Activated CD8-positive, alpha-beta memory T cell treated with anti-CD3 and anti-CD28 coated beads, Interleukin-2, amount 10 ng/mL, durations not matched to agents 7 days and 5 days (primary cell): ENCODE measurements around the gene LIPM. TPM values are rescaled to one million over a fixed set of nuclear protein-coding genes. Genes with fewer than 3 reads are reported as not detected.

Experiments used
- ATAC-seq: fragments of 150-1000 bp; cut with Tn5 transposase; one replicate; pipeline ENCODE4 v1.10.0; 2021; ENCODE audit warnings: moderate library complexity
- CTCF ChIA-PET: fragments of 350-600 bp; sonication (Branson Sonifier 250); formaldehyde crosslinking; loops from one replicate; lab custom pipeline; 2021; ENCODE audit warnings: antibody characterized with exemption; lab: Charles Lee
- DNase-seq: peaks from one replicate; pipeline ENCODE4 v3.0.0-alpha.2; 2020
- H3K27ac Mint-ChIP-seq: one replicate; pipeline ENCODE4 v1.8.0; 2021; ENCODE audit warnings: mild to moderate bottlenecking, mixed read lengths
- H3K27me3 Mint-ChIP-seq: one replicate; pipeline ENCODE4 v1.8.0; 2021; ENCODE audit warnings: mixed read lengths
- H3K36me3 Mint-ChIP-seq: one replicate; pipeline ENCODE4 v1.8.0; 2021; ENCODE audit warnings: mild to moderate bottlenecking, mixed read lengths
- H3K4me1 Mint-ChIP-seq: one replicate; pipeline ENCODE4 v1.8.0; 2021; ENCODE audit warnings: mixed read lengths
- H3K4me3 Mint-ChIP-seq: one replicate; pipeline ENCODE4 v1.8.0; 2021; ENCODE audit warnings: mild to moderate bottlenecking, moderate library complexity, mixed read lengths
- H3K9me3 Mint-ChIP-seq: one replicate; pipeline ENCODE4 v1.8.0; 2022; ENCODE audit warnings: low read depth, mixed read lengths
- total RNA-seq, 2 experiments: library from RNA; stranded (reverse); gene quantifications; one replicate each; pipeline ENCODE4 v1.2.3, GENCODE V29; 2021

Gene LIPM
- total RNA-seq, 2 experiments from 2014 or later: not detected

DNA sequence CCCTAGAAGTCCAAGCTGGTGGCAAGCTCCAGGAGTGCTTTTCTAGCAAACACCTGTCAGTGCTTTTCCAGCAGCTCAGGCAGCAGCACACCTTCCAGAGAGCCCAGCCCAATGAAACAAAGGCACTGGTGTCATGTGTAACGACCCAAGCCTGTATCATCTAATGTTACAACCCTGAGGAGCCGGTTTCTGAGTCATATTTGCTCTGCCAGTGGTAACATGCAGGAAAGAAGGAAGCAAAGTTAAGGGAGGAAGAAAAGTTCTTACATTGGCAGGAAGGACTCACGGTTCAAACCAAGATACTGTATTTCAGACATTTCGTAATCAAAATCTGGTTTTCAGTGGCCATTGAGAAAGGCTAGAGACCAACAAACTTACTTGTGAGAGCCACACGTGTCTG is 49.2 kb downstream of the LIPM start, which contains the start of gene ANKRD22:
TSS of gene ANKRD22 (minus strand) at position 139 of the 400 bp plus-strand sequence. CDS start 237 bp downstream, outside the sequence.
- no peak within 1 kb of the TSS for H3K27ac Mint-ChIP-seq
- CTCF ChIA-PET: interaction anchor here (1.2 to 4.9 kb wide), 2 partner anchors 11 to 16 kb away, joined by 3 to 24 read pairs; no protein-coding TSS in a partner anchor
- no peak for ATAC-seq

DNA sequence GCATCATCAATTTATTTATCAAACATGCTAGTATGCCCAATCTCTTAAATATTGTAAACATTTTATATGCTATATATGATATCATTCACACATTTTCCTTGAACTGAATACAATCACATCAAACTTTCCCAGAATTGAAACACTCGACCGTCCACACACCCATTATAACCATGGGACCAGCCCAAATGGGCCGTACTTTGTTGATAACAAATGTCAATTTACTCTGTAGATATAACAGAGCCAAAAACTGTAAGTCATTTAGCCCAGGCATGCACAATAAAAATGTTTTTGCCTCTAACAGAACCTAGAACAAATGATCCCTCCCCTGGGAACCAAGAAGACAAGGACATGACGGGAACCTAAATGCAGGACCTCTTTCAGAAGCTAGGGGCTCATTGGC is 49.8 kb downstream of the LIPM start:
- DNase-seq (no peak), ATAC-seq (no peak)
- CTCF ChIA-PET: interaction anchor here (1.2 to 4.9 kb wide), 3 partner anchors 11 to 17 kb away, joined by 3 to 24 read pairs (median 3); no protein-coding TSS in a partner anchor
- no peaks in the 10 kb centered on the region for H3K9me3 Mint-ChIP-seq
- H3K4me1 Mint-ChIP-seq: peaks cover 35% of the 10 kb centered on the region
- H3K4me3 Mint-ChIP-seq: no peak overlapping the region
- H3K27ac Mint-ChIP-seq: no peak overlapping the region
- H3K27me3 Mint-ChIP-seq: no peaks in the 10 kb centered on the region
- peaks cover 2% of the 10 kb centered on the region for H3K36me3 Mint-ChIP-seq

More for the DNA sequence above, 49.2 kb downstream of the LIPM start, which contains the start of gene ANKRD22:
- no peak for DNase-seq
- Mint-ChIP-seq H3K9me3 (no peaks in the 10 kb centered on the region), H3K27me3 (no peaks in the 10 kb centered on the region), H3K4me1 (peaks cover 35% of the 10 kb centered on the region), H3K4me3 (no peak within 1 kb of the TSS), H3K36me3 (peaks cover 4% of the 10 kb centered on the region)

- H3K36me3 Mint-ChIP-seq: peaks cover 1% of the 10 kb centered on the region
- H3K27me3 Mint-ChIP-seq: no peaks in the 10 kb centered on the region
- no peak for DNase-seq
- ATAC-seq: no peak
- H3K4me3 Mint-ChIP-seq: no peak overlapping the region
- CTCF ChIA-PET: interaction anchor here (1.6 to 4.9 kb wide), 3 partner anchors 13 to 79 kb away, joined by 3 to 24 read pairs (median 7); no protein-coding TSS in a partner anchor
- peaks cover 29% of the 10 kb centered on the region for H3K4me1 Mint-ChIP-seq
- no peak overlapping the region for H3K27ac Mint-ChIP-seq
- H3K9me3 Mint-ChIP-seq: no peaks in the 10 kb centered on the region
Measured at GRCh38 chr10:88853155-88853881, 50.8 kb downstream of the LIPM start.

DNA sequence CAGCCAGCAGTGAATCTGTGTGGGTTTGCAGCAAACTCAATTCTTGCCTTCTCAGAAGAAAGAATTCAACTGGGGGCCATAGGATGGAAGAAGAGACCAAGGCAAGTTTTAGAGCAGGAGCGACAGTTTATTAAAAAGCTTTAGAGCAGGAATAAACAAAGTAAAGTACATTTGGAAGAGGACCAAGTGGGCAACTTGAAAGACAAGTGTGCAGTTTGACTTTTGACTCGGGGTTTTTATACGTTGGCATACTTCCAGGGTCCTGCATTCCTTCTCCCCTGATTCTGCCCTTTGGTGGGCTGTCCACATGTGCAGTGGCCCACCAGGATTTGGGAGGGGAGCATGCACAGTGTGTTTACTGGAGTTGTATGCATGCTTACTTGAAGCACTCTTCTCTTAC is 52.2 kb downstream of the LIPM start:
- DNase-seq (no peak), ATAC-seq (no peak)
- no peaks in the 10 kb centered on the region for H3K36me3 Mint-ChIP-seq
- no peak overlapping the region for H3K27ac Mint-ChIP-seq
- H3K4me1 Mint-ChIP-seq: peaks cover 26% of the 10 kb centered on the region
- no peaks in the 10 kb centered on the region for H3K27me3 Mint-ChIP-seq
- CTCF ChIA-PET: interaction anchor here (1.7 to 4.9 kb wide), 3 partner anchors 12 to 78 kb away, joined by 3 to 24 read pairs (median 7); no protein-coding TSS in a partner anchor
- H3K4me3 Mint-ChIP-seq: no peak overlapping the region
- no peaks in the 10 kb centered on the region for H3K9me3 Mint-ChIP-seq

DNA sequence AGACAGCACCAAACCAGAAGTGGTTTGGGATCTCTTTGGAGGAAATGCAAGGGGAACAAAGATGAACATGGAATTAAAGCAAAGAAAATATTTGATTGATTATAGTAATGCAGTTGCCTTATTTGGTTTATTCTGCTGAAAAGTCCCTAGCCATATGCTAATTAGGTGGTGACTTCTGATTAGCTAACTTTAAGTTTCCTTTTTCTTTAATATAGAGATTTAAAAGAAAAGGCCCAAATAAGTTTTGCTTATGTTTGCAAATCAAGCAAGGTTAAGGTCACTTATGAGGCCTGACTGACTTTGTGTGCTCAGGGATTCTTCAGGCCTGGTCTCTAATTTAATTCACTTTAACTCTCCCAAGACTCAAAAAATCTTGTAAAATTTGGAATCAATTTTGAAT is 55.3 kb downstream of the LIPM start:
- no peaks in the 10 kb centered on the region for H3K9me3 Mint-ChIP-seq
- DNase-seq (no peak), ATAC-seq (no peak)
- CTCF ChIA-PET: no interaction called here
- peaks cover 24% of the 10 kb centered on the region for H3K4me1 Mint-ChIP-seq
- no peak overlapping the region for H3K4me3 Mint-ChIP-seq
- H3K27ac Mint-ChIP-seq: no peak overlapping the region
- no peaks in the 10 kb centered on the region for H3K36me3 Mint-ChIP-seq
- no peaks in the 10 kb centered on the region for H3K27me3 Mint-ChIP-seq

DNA sequence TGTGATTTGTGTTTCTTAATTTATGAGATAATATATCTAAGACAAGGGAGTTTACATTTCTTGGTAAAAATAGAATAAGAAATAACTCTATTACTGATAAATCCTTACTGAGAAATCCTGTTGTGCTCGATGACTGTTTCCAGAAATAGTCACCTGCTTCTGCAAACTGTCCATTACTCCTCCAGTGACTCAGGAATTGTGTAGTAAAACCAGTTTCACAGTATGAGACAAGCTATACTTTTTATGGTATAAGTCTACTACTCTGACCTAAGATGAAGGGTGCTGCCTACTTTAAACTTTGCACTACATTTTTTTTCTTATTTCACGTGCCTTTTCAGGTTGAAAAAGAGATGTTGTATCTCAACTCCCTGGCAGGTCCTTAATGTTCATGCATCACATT is 56.0 kb downstream of the LIPM start:
- H3K27me3 Mint-ChIP-seq: peaks cover 5% of the 10 kb centered on the region
- no peak overlapping the region for H3K4me3 Mint-ChIP-seq
- no peaks in the 10 kb centered on the region for H3K36me3 Mint-ChIP-seq
- CTCF ChIA-PET: no interaction called here
- H3K9me3 Mint-ChIP-seq: no peaks in the 10 kb centered on the region
- peaks cover 21% of the 10 kb centered on the region for H3K4me1 Mint-ChIP-seq
- ATAC-seq (no peak), DNase-seq (no peak)
- H3K27ac Mint-ChIP-seq: no peak overlapping the region

GRCh38 chr10:88861036-88861435 is 58.5 kb downstream of the LIPM start:
- Mint-ChIP-seq H3K9me3 (no peaks in the 10 kb centered on the region), H3K36me3 (no peaks in the 10 kb centered on the region), H3K27me3 (peaks cover 5% of the 10 kb centered on the region), H3K4me3 (no peak overlapping the region), H3K4me1 (peaks cover 18% of the 10 kb centered on the region), H3K27ac (no peak overlapping the region)
- CTCF ChIA-PET: interaction anchor here (1.1 kb wide), 1 partner anchor 25 kb away, joined by 5 read pairs; no protein-coding TSS in a partner anchor
- DNase-seq (no peak), ATAC-seq (no peak)

GRCh38 chr10:88865281-88865876 is 62.8 kb downstream of the LIPM start:
- no peak overlapping the region for H3K4me3 Mint-ChIP-seq
- H3K36me3 Mint-ChIP-seq: no peaks in the 10 kb centered on the region
- ATAC-seq: no peak
- no peaks in the 10 kb centered on the region for H3K9me3 Mint-ChIP-seq
- CTCF ChIA-PET: interaction anchor here (0.9 to 3.8 kb wide), 4 partner anchors 15 to 300 kb away, joined by 3 to 15 read pairs (median 4); partner anchors contain the start of gene STAMBPL1
- peaks cover 7% of the 10 kb centered on the region for H3K27me3 Mint-ChIP-seq
- H3K27ac Mint-ChIP-seq: no peak overlapping the region
- peaks cover 5% of the 10 kb centered on the region for H3K4me1 Mint-ChIP-seq
- DNase-seq: no peak

DNA sequence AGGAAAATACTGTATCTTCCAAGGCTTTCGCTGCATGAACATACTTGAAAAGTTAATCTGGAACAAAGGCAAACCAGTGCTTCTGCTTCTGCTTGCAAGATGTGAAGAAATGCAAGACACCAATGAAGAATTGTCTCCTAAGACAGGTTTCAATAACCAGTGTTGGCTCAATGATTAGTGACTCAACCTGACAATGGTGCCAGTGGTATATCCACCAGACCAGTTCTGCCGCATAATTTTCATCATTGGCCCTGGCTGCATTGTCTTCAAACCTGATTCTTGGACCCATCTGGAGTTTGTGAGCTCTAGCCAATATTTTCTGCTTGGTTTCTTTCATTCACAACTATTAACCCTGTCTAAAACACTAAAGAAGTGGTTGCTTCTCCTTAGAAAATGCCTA is 63.9 kb downstream of the LIPM start:
- Mint-ChIP-seq H3K36me3 (no peaks in the 10 kb centered on the region), H3K4me3 (no peak overlapping the region), H3K27ac (no peak overlapping the region), H3K27me3 (peaks cover 7% of the 10 kb centered on the region), H3K4me1 (no peaks in the 10 kb centered on the region), H3K9me3 (no peaks in the 10 kb centered on the region)
- DNase-seq (no peak), ATAC-seq (no peak)
- CTCF ChIA-PET: interaction anchor here (3.8 kb wide), 1 partner anchor 31 kb away, joined by 15 read pairs; no protein-coding TSS in a partner anchor

DNA sequence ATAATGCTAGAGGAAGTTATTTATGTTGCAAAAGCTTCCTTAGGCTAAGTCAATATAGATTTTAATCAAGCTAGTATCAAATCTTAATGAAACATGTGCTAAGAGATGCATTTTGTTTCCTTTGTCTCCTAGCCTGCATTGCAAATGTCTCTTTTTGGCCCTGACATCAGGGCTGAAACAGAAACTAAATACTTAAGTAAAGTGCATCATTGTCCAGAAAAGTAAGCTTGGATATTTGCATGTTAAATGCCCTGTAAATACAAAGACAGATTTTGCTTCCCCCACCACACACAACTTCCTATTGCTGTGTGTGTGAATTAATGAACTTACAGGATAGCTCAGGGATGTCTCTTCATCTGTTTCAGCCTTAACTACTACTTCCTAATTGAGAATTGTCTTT is 67.6 kb downstream of the LIPM start:
- ATAC-seq (no peak), DNase-seq (no peak)
- CTCF ChIA-PET: interaction anchor here (0.9 to 1.5 kb wide), 6 partner anchors 10 to 62 kb away, joined by 3 to 5 read pairs (median 4); partner anchors contain the start of gene STAMBPL1
- H3K27me3 Mint-ChIP-seq: peaks cover 2% of the 10 kb centered on the region
- H3K4me1 Mint-ChIP-seq: no peaks in the 10 kb centered on the region
- no peaks in the 10 kb centered on the region for H3K9me3 Mint-ChIP-seq
- H3K4me3 Mint-ChIP-seq: no peak overlapping the region
- peaks cover 2% of the 10 kb centered on the region for H3K36me3 Mint-ChIP-seq
- H3K27ac Mint-ChIP-seq: no peak overlapping the region

Other genes starting within 250 kb of the LIPM start
- 1 to 10 TPM; 2.9 to 3.7 TPM for gene RNLS, start 219.4 kb upstream of the LIPM start, total RNA-seq
- not detected for gene LIPJ, start 216.0 kb upstream of the LIPM start, total RNA-seq
- not detected for gene LIPF, start 138.3 kb upstream of the LIPM start, total RNA-seq
- not detected for gene LIPK, start 96.5 kb upstream of the LIPM start, total RNA-seq
- gene LIPN, start 42.7 kb upstream of the LIPM start, total RNA-seq: not detected
- under 1 TPM in 1 of 2 experiments, not detected in 1; 0.37 TPM for gene ANKRD22, start 49.1 kb downstream of the LIPM start, total RNA-seq
- gene STAMBPL1, start 77.5 kb downstream of the LIPM start, total RNA-seq: 10 to 100 TPM; 29.2 to 53.0 TPM
- gene ACTA2, start 150.0 kb downstream of the LIPM start, total RNA-seq: 10 to 100 TPM; 28.2 to 34.5 TPM
- gene FAS, start 188.1 kb downstream of the LIPM start, total RNA-seq: 10 to 100 TPM; 73.7 to 75.4 TPM